Non-pigmented ciliary epithelial cell (primary cell): Measurements from ENCODE around the gene COA8.
"Not testable (repeated sequence)": the region's sequence is repeated elsewhere in the genome, so short reads cannot be mapped to it uniquely, and the experiment has no call there.

ENCODE experiments used
- DNase-seq: peaks from one replicate; pipeline ENCODE4 v3.0.0-alpha.2; 2010; ENCODE audit warnings: low read depth

COA8 gene

GRCh38 chr14:103562429-103563225, at the start of gene COA8, which contains the start of gene BAG5:
Gene COA8, plus strand, starts transcription at chr14:103562960. Its CDS starts 42 bp downstream, at chr14:103563002.
Gene BAG5, minus strand, starts transcription at chr14:103562657. Its CDS starts 1,493 bp downstream, at chr14:103561164.
- DNase-seq = no peak

DNA sequence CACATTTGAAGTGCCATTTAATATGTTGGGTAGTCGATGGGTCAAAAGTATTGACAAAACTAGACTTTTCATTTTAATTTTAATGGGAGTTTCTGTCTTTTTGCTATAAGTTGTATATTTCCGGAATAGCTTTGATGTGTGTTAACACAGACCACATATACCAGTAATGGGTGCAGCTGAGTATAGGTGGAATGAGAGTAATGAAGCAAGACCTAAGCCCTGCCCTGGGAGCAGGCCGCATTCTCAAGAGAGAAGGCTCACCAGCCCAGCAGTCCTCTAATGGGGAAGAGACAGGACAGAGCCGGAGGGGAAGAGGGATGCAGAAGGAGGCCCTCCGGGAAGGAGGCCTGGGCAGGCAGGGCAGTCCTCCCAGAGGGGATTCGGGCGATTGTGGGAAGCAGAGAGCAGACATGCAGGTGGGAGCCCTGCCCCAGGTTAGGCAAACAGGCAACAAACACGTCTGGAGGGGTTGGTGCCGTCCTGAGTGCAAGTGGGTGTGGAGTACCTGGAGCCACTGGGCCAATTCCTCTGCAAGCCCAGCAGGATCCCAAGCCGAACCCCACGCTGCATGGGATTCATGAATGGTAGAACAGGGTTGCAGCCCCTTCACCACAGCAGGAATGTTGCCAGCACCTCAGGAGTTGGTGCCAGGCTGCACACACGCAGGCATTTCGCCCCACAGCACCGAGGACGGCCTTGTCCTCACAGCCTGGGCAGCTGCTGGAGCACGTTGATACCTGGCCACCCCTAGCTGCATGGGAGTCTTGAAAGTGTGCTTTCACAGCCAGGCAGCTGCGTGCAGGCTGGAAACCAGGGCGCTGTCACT, 48.0 kb upstream of the COA8 start:
- no peak for DNase-seq

DNA sequence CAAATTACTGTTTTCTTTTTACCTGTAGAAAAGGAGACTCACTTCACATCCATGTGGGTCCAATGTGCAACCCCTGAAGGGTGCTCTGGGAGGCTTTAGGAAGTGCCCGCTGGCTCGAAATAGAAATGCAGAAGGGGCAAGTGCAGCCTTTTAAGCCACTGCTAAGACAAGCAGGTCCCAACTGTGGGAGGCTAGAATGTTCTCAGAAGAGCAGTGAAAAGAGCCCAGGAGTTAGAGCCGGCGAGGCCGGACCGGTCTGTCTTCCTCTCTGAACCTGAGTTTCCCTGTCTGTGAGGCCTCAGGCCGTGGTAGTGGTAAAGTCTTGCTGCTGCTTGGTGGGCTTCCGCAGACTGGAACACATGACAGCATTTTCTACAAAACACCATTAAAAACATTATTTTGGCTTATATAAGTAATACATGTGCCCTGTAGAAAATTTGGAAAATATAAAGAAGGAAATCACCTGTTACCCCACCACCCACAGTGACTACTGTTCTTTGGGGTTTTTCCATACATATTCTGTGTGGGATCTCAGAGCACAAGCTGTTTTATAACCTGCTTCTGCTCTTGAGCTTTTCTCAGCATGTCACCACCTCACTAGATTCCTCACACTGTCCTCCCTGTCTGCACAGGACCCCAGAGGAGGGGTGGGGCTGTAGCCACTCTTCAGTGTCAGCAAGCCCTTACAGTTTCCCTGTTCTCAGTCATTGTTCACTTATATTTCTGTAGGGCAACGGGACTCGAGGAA, 46.2 kb upstream of the COA8 start:
- DNase-seq = no peak

DNA sequence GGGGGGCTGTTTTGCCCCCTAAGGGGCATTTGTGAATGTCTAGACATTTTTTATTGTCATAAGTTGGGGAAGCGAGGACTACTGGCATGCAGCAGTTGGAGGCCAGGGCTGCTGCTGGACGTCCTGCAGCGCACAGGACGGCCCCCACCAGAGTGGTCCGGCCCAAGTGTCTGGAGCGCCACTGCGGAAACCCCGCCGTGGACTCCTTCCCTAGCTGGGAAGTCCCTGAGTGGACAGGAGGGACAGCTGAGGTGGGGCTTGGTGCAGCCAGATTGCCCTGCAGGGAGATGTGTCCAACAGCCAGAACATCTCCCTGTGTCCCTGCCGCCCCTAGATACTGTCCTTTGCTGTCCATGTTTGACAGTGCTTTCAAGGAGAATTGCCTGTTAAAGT, 45.6 kb upstream of the COA8 start:
- DNase-seq = no peak

GRCh38 chr14:103517721-103518421, 44.9 kb upstream of the COA8 start:
- no peak for DNase-seq

DNA sequence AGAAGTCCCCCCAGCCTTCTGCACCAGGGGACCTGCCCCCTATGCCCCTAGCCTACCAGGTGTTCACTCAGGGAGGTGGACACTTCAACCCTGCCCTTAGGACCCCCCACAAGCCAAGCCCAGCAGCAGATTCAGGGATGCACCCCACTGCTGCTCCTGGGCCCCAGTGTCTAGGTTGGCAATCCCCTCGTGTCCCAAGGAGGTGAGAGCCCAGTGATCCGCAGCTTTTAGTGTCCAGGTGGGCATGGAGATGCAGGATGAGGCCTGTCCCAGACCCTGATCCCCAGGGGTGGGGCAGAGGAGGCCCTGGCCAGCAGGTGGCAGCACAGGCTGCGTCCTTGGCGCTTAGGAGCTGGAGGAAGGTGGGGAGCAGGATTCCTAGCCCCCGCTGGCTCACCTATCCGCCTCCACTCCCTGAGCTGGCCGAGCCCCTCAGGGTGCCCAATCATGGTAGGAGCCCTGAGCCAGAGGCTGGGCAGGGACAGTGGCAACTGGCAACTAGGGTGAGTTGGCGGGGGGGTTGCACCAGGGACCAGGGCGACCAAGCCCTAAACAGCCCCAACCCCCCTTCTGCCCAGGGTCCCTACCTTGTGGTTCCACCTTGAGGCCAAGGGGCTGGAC, 44.2 kb upstream of the COA8 start:
- DNase-seq = no peak

- DNase-seq = no peak
These were observed 43.5 kb upstream of the COA8 start for GRCh38 chr14:103519043-103519836.

- DNase-seq = no peak
These were observed 42.9 kb upstream of the COA8 start for GRCh38 chr14:103519837-103520212.

DNA sequence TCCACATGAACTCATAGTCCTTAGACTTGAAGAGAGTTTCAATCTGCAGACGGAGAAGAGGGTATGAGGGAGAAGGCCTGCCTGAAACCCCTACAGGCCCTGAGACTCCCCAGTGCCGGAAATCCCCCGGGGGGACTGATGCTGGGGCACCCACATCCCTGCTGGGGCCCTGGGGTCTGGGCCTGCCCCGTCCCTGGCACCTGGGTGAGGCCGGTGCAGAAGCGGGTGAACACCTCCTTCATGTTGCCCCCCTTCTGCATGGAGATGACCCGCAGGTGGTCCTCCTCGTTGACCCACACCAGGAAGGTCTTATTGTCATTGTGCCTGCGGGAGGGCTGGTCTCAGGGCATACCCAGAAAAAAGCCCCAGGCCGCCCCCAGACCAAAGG, 42.5 kb upstream of the COA8 start:
- no peak for DNase-seq

DNA sequence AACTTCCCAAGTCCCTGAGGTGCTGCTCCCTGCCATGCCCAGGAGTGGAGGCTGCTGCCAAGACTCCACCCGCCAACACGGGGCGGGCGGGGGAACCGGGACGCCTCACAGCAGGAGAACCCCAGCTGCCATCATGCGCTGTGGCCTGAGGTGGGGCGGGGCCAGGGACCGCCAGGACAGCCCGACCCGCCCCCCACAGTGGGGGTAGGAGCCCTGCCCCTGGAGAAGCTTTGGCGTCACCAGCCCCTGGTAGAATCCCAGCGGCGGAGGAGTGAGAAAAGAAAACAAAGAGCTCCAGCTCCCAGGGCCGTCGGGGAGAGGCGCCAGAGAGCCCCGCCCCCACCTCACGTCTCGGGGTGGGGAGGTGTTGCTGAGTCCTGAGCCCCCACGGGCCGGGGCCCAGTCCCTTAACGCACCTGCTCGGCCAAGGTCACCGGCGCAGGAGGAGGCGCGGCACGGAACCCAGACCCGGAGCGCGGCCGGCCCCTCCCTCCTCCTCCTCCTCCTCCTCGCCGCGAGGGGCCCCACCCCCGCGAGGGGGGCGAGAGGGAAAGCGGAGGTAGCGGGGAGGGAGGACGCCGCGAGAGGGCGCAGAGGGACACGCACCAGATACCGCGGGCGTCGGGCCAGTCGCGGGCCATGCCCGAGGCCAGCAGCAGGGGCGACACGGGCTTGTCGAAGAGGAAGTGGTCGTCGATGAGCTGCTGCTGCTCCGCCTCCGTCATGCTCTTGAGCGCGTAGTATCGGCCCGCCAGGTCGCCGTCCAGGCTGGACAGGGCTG, 41.9 kb upstream of the COA8 start:
- DNase-seq = no peak

DNA sequence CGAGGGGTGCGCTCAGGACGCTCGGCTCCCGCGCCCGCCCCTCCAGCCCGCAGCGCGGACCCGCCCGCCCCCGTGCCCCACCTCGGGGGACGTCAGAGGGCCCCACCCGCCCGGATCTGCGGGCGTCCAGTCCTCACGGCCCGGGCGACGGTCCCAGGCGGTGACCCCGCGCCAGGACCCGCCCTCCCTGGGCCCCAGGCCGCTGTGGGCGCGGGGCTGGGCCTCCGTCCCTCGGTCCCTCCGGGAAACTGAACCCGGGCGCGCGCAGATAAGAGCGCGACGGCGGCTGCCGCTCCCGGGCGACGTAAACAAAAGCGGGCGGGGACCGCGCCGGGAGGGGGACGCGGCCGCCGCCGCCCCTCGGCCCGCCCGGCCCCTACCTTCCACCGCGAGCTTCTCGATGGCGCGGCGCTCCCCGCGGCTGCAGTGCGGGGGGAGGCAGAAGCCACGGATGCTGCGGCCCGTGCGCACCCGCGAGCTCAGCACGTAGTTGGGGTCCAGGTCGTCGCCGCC, 41.3 kb upstream of the COA8 start:
- DNase-seq = no peak

GRCh38 chr14:103521951-103522563, 40.7 kb upstream of the COA8 start:
- no peak for DNase-seq

- no peak for DNase-seq
These were observed 39.8 kb upstream of the COA8 start, which contains the start of gene CKB for GRCh38 chr14:103522649-103523574. Gene CKB, minus strand, starts transcription at chr14:103522830. Its CDS starts 337 bp downstream, at chr14:103522493.

DNA sequence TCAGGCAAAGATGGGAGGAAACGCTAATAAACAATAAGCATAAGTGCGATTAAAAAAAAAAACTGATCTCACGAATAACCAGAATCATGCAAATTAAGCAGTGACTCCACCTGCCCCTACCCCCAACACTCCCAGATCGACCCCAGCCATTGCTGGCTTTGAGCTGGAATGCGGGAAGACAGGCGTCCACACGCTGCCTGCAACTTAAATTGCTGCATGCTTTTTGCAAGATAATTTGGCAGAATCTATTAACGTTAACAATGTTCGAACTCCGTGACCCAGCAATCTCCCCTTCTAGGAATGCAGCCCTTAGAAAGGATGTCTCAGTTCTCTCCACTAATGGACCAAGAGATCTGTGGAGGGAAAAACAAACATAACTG, 39.2 kb upstream of the COA8 start:
- DNase-seq = no peak

DNA sequence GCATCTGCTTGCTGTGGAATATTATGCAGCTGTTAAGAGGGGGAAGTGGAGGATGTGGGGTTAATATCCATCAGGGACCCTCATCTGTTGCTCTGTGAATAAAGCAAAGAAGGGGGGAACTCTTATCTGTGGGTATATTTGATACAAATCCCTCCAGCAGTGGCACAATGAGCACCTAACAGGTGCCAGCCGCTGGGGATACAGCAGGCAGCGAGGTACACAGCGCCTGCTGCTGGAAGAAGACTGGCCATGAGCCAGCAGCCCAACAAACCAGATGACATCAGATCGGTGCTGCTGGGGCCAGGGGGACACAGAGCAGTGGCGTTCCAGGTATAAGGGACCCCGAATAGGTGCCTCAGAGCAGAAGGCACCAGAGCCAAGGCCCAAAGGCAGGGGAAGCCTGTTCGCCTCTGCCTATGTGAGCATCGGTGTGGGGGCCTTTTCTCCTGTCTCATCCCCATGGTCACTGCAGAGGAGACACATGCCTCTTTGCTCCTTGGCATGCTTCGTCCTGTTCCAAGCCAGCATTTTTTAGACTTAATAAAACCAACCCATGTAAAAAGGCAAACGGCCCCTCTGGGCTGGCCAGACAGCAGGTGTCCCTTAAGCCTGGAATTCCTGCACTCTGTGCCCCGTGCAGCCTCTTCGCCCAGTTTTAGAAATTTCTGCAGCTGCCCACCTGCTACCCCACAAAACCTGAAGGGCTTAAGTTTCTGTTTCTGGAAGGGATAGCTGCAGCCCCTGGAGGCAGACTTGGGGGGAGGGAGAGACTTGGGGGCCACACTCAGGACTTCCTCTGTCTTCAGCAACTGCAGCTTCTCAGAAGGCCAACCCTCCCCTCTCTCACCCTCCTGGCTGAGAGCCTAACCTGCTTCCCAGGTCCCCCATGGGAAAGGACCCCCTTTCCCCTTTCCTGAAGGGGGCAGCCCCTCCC, 38.5 kb upstream of the COA8 start:
- DNase-seq = no peak

GRCh38 chr14:103525430-103526246, 37.1 kb upstream of the COA8 start:
- not testable (repeated sequence) for DNase-seq
